Progenitor cell of endocrine pancreas (in vitro differentiated cells): Measurements from ENCODE around the gene SRCIN1. TPM values are rescaled to one million over a fixed set of nuclear protein-coding genes. Genes with fewer than 3 reads are reported as not detected.

Experiments used
- total RNA-seq: library from RNA; stranded (reverse); gene quantifications from 2 replicates; pipeline ENCODE4 v1.2.1, GENCODE V29; 2021

SRCIN1 gene
- total RNA-seq, 1 donor from 2014 or later, result 13.8 TPM

Other genes starting within 250 kb of the SRCIN1 start
- 2.9 and 3.3 TPM in 2 replicates for gene ARHGAP23, start 177.5 kb downstream of the SRCIN1 start, total RNA-seq
- gene EPOP, start 69.0 kb upstream of the SRCIN1 start, total RNA-seq, result 8.2 and 10.0 TPM in 2 replicates
- gene MLLT6, start 99.3 kb upstream of the SRCIN1 start, total RNA-seq, result 147 and 155 TPM in 2 replicates
- 5.1 and 5.9 TPM in 2 replicates for gene CISD3, start 124.4 kb upstream of the SRCIN1 start, total RNA-seq
- gene PCGF2, start 142.4 kb upstream of the SRCIN1 start, total RNA-seq, result 109 and 112 TPM in 2 replicates
- gene PSMB3, start 146.8 kb upstream of the SRCIN1 start, total RNA-seq, result 134 and 138 TPM in 2 replicates
- gene PIP4K2B, start 193.6 kb upstream of the SRCIN1 start, total RNA-seq, result 66.8 and 77.8 TPM in 2 replicates
- gene CWC25, start 219.4 kb upstream of the SRCIN1 start, total RNA-seq, result 17.1 and 19.9 TPM in 2 replicates
- gene RPL23, start 247.8 kb upstream of the SRCIN1 start, total RNA-seq, result 1,623 and 1,642 TPM in 2 replicates